Measurements from ENCODE around the gene PLA2G6. TPM values are rescaled to one million over a fixed set of nuclear protein-coding genes. Genes with fewer than 3 reads are reported as not detected.
A peak's percentile ranks its signal among the peaks of the same experiment; 100 is the strongest.

The PLA2G6 gene
- total RNA-seq, 4 donors from 2014 or later, result 4.4 to 30.5 (median 22.0) TPM

DNA sequence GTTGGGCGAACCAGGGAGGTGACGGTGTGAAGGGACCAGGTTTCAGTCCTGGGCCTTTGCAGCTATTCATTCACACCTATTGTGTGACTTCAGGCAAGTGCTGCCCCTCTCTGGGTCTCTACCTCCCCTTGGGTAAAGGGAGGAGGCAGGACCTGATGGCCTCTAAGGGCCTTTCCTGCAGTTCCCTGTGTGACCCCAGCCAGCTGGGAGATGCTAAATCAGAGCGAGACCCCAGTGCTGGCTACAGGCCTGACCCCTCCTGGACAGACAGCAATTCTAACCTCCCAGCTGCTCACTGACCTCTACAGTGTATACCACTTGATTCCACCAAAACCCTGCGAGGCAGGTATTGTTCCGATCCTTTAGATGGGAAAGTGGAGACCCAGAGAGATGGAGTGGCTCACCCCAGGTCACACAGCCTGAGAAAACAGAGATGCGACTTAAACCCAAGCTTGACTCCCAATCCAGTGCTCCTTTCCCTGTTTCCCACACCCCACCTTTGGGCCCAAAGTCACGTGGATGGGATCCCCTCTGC lies 26.3 kb upstream of the PLA2G6 start:
- Histone ChIP-seq H3K36me3 (peaks cover 0 to 8% of the 10 kb centered on the region in 2 donors), H3K27ac (peak overlapping the region in 1 of 4 donors; percentile 16), H3K27me3 (no peaks in the 10 kb centered on the region), H3K4me1 (peaks cover 0 to 33% (median 24%) of the 10 kb centered on the region in 3 donors), H3K4me3 (no peak overlapping the region), H3K9me3 (no peaks in the 10 kb centered on the region)
- TF ChIP-seq, protein P1, sequence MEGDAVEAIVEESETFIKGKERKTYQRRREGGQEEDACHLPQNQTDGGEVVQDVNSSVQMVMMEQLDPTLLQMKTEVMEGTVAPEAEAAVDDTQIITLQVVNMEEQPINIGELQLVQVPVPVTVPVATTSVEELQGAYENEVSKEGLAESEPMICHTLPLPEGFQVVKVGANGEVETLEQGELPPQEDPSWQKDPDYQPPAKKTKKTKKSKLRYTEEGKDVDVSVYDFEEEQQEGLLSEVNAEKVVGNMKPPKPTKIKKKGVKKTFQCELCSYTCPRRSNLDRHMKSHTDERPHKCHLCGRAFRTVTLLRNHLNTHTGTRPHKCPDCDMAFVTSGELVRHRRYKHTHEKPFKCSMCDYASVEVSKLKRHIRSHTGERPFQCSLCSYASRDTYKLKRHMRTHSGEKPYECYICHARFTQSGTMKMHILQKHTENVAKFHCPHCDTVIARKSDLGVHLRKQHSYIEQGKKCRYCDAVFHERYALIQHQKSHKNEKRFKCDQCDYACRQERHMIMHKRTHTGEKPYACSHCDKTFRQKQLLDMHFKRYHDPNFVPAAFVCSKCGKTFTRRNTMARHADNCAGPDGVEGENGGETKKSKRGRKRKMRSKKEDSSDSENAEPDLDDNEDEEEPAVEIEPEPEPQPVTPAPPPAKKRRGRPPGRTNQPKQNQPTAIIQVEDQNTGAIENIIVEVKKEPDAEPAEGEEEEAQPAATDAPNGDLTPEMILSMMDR (IDR thresholded peaks at IDR 0.05), result no peak
- TF ChIP-seq POLR2AphosphoS5 (IDR thresholded peaks at IDR 0.05), result no peak
- no peak for TF ChIP-seq EP300 (IDR thresholded peaks at IDR 0.05)
- no peak for TF ChIP-seq POLR2A (IDR thresholded peaks at IDR 0.05)
- ATAC-seq, result no peak
- WGBS, 2 donors (ENCODE audit: low coverage in 1 of 2), result 88% methylated on average over 4 of the region's 7 CpGs; no CpG with 5 or more reads in 1 of the 2 donors

DNA sequence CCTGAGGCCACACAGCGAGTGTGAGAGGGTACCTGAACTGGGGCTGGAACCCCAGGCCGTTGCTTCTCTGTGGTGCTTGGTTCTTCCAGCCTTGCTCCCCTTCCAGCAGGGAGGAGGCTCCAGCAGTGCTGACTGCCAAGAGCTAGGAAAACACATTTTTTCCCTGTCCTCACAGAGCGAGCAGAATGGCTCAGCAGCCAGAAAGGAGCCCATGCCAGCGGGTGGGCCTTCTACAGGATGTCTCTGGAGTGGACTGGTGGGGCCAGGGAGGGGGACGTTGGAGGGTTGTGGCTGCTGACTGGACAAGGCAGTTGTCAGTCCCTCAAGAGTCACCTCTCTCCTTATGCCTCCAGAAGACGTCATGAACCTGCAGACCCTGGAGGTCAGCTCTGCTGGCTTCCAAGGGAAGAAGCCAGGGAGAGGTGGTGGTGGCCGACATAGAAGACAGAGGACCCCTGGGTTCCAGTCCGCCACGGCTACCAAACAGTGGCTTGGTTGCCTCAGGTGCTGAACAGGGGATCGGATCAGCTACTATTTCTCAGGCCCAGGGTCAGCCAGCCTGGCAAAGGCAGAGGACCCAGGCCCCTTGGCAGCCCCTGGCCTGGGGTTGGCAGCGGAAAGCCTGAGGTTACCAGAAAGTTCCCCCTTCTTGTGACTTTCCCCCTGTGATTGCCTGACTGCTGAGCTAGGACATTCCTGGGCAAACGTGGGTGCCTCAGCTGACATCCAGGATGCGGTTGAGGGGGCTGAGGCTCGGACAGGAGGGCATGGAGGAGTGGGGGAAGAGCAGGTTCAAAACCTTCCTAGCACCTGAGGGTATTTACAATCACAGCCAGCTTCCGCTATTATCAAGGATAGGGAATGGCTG lies 23.9 kb upstream of the PLA2G6 start:
- H3K9me3 ChIP-seq, result no peaks in the 10 kb centered on the region
- H3K4me1 ChIP-seq, result peaks cover 0 to 43% (median 24%) of the 10 kb centered on the region in 3 donors
- peak; percentile 63 for ATAC-seq
- TF ChIP-seq, protein P1 (IDR thresholded peaks at IDR 0.05), result no peak
- peak; percentile 68 for TF ChIP-seq POLR2AphosphoS5 (IDR thresholded peaks at IDR 0.05)
- no peak for TF ChIP-seq POLR2A (IDR thresholded peaks at IDR 0.05)
- no peak for TF ChIP-seq EP300 (IDR thresholded peaks at IDR 0.05)
- no peak overlapping the region for H3K4me3 ChIP-seq
- no peaks in the 10 kb centered on the region for H3K27me3 ChIP-seq
- WGBS, 2 donors (ENCODE audit: low coverage in 1 of 2), result 48 to 57% methylated on average over 6 of the region's 15 CpGs
- peaks cover 0 to 8% of the 10 kb centered on the region in 2 donors for H3K36me3 ChIP-seq
- H3K27ac ChIP-seq, result peak overlapping the region; percentile 51 to 99 (median 98)

DNA sequence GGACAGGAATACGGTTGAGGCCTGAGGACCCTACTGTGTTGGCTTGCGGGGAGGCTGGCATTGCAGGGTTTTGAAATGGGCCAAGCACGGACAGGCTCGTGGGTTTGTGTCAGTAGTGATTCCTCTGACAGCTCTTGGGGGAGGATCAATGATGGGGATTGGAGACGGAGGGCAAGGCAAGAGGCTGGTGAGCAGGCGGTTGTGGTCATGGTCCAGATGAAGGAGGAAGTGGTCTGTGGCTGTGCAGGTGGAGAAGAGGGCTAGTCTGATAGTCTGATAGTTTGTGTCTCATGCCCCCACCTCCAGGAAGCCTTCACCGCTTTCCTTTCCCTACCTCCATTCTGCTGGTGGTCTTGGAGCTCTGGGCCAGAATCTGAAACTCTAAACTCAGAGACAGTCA lies 23.2 kb upstream of the PLA2G6 start:
- Histone ChIP-seq H3K27ac (peak overlapping the region; percentile 51 to 99 (median 98)), H3K4me3 (no peak overlapping the region), H3K27me3 (no peaks in the 10 kb centered on the region), H3K4me1 (peaks cover 0 to 43% (median 24%) of the 10 kb centered on the region in 3 donors), H3K9me3 (no peaks in the 10 kb centered on the region), H3K36me3 (peaks cover 0 to 8% of the 10 kb centered on the region in 2 donors)
- no peak for TF ChIP-seq POLR2A (IDR thresholded peaks at IDR 0.05)
- no peak for ATAC-seq
- WGBS, 2 donors (ENCODE audit: low coverage in 1 of 2), result 55 to 73% methylated on average over 4 to 7 of the region's 7 CpGs

DNA sequence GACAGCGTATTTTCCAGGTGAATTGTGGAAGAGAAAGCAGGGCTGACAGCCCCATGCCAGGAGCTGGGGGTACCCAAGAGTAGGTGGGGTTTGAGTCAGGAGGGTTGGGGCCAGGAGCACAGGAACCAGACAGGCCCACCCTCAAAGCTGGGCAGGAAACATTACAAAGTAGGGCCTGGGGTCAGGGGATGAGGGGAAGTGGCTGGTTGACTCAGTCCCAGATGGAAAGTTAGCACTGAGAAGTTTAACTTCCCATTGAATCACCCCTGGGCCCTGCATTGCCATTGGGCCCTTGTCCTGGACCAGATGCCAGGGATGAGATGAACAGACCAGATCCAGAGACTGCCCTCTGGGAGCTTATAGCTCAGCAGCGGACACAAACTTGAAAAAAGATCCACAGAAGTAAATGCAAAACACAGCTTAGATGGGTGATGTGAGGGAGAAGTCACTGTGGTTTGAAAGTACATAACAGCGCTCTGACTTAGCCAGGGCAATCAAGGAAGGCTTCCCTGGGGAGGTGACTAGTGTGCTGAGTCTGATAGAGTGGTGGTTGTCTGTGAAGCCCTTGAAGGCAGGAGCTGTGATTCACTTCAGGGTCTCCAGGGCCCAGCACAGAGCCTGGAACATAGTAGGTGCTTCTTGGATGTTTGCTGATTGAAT lies 22.4 kb upstream of the PLA2G6 start:
- Histone ChIP-seq H3K9me3 (no peaks in the 10 kb centered on the region), H3K27ac (peak overlapping the region; percentile 51 to 99 (median 98)), H3K36me3 (peaks cover 0 to 8% of the 10 kb centered on the region in 2 donors), H3K4me3 (peak overlapping the region in 1 of 2 donors; percentile 93), H3K27me3 (no peaks in the 10 kb centered on the region), H3K4me1 (peaks cover 0 to 43% (median 24%) of the 10 kb centered on the region in 3 donors)
- no peak for TF ChIP-seq EP300 (IDR thresholded peaks at IDR 0.05)
- WGBS, 2 donors (ENCODE audit: low coverage in 1 of 2), result 87% methylated on average over 3 of the region's 3 CpGs; no CpG with 5 or more reads in 1 of the 2 donors
- ATAC-seq, result no peak

DNA sequence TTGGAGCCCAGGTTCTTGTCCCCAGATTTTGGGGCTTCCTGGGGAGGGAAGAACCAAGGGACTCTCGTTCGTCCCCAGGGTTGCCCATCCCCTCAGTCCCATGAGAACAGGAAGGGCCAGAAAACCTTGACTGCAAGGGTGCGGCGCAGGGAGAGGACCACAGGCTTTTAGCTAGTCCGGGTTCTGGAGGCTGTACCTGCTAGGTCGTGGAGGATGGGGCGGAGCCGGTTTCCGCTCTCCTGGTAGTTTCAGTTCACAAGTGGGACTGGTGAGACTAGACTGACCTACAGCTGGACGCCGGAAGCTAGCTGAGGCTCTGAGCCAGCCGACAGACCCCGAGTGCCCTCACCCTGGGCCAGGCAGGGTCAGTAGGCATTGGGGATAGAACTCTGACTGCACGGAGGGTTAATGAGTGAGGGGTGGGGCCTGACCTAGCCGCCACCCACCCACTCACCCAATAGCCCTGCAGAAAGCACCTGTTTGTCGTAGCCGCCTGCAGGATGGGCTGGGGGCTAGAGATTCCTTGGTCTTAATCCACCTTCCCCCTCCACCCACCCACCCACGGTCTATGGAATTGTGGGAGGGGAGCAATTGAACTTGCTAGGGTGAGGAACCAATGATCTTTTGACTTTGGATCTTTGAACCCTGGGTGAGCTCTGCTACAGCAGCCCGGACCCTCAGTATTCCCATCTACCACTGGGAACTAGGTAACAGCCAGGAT lies 21.6 kb upstream of the PLA2G6 start:
- Histone ChIP-seq H3K27ac (peak overlapping the region; percentile 98 to 99 (median 98)), H3K36me3 (peaks cover 0 to 2% of the 10 kb centered on the region in 2 donors), H3K9me3 (no peaks in the 10 kb centered on the region), H3K4me3 (peak overlapping the region; percentile 71 to 93), H3K4me1 (peaks cover 0 to 43% (median 24%) of the 10 kb centered on the region in 3 donors), H3K27me3 (no peaks in the 10 kb centered on the region)
- ATAC-seq, result no peak
- no CpG with 5 or more reads among the region's 19 CpGs for WGBS, 2 donors (ENCODE audit: low coverage in 1 of 2)
- TF ChIP-seq POLR2AphosphoS5 (IDR thresholded peaks at IDR 0.05) (no peak), POLR2A (IDR thresholded peaks at IDR 0.05) (no peak), EP300 (IDR thresholded peaks at IDR 0.05) (no peak)
- TF ChIP-seq, protein P1 (IDR thresholded peaks at IDR 0.05), result no peak
